Lower leg skin (tissue), 3 donors: Measurements from ENCODE around the gene HHIP.

Experiments used
- CTCF ChIP-seq, 3 donors: fragments of 450-650 bp; IDR thresholded peaks; one replicate each; pipeline ENCODE4 v1.5.1; 2016; ENCODE audit warnings: antibody characterized with exemption in 3 of 3, mild to moderate bottlenecking in 3 of 3, moderate library complexity in 2 of 3
- POLR2A ChIP-seq, 2 donors: fragments of 450-650 bp; IDR thresholded peaks; one replicate each; pipeline ENCODE4 v1.6.1; 2016 to 2017; ENCODE audit warnings: antibody characterized with exemption in 2 of 2, mild to moderate bottlenecking in 1 of 2, moderate library complexity in 1 of 2

GRCh38 chr4:144750348-144750747, 104.4 kb downstream of the HHIP start:
- TF ChIP-seq CTCF (IDR thresholded peaks at IDR 0.05) (no peak), POLR2A (IDR thresholded peaks at IDR 0.05) (no peak)
